DOHH2 (cell line): Measurements from ENCODE around the gene NR2F1-AS1.

Experiments
- CTCF ChIP-seq: fragments of 200-600 bp; sonication (generic); IDR thresholded peaks from one replicate; pipeline ENCODE4 v1.5.1; 2014; ENCODE audit warnings: antibody characterized with exemption, mild to moderate bottlenecking, low read depth, low read length; ENCODE audit not compliant: poor library complexity, severe bottlenecking
- EZH2phosphoT487 ChIP-seq: fragments of 200-600 bp; sonication (generic); IDR thresholded peaks from 2 replicates; pipeline ENCODE4 v1.6.1; 2017; ENCODE audit warnings: borderline replicate concordance, mild to moderate bottlenecking, antibody characterized with exemption, low read length, moderate library complexity, mixed read lengths

GRCh38 chr5:93477816-93478215 is 103.2 kb downstream of the NR2F1-AS1 start:
- TF ChIP-seq CTCF: no peak
- no peak for TF ChIP-seq EZH2phosphoT487
